ENCODE results near the gene ROGDI. TPM values are rescaled to one million over a fixed set of nuclear protein-coding genes. Genes with fewer than 3 reads are reported as not detected.

The ROGDI gene
- total and polyA plus RNA-seq, 9 of the 15 experiments (the other 6 are each of a cell fraction or from before 2014, with no cell fraction given) = 0.97 to 37.3 (median 16.5) TPM

DNA sequence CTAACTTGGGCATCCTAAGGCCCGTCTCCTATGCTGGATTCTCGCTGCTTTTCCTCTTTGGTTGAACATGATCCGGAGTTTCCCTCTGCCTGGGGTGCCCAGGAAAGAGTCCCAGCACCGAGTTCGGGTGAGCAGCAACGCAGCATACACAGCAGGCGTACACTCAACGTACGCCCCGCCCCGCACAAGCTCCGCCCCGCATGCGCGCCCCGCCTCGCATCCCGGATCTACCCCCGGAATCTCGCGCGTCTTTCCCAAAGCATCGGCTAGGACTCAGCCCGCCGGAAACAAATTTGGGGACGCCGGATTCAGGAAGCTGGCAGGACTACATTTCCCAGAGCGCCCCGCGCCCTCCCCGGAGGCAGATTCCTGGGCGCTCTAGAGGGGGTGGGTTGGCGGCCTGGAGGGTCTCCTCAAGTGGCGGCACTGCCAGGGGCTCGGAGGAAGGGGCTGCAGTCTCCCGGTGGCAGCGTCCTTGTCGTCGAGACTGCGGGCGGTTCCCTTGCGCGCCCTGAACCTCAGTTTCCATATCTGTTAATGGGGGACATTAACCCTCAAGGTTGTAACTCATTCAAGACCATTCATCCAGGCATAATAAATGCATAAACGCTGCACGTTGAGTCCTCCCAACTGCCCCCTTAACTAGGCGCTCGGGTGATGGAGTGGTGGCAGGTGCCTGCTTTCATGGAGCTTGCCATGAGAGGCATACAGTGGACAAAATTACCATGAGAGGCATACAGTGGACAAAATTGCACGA lies 33.7 kb downstream of the ROGDI start (continued):
- TF ChIP-seq, protein P1, sequence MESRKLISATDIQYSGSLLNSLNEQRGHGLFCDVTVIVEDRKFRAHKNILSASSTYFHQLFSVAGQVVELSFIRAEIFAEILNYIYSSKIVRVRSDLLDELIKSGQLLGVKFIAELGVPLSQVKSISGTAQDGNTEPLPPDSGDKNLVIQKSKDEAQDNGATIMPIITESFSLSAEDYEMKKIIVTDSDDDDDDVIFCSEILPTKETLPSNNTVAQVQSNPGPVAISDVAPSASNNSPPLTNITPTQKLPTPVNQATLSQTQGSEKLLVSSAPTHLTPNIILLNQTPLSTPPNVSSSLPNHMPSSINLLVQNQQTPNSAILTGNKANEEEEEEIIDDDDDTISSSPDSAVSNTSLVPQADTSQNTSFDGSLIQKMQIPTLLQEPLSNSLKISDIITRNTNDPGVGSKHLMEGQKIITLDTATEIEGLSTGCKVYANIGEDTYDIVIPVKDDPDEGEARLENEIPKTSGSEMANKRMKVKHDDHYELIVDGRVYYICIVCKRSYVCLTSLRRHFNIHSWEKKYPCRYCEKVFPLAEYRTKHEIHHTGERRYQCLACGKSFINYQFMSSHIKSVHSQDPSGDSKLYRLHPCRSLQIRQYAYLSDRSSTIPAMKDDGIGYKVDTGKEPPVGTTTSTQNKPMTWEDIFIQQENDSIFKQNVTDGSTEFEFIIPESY (CRISPR knock-in tag; IDR thresholded peaks at IDR 0.05) = no peak; the same call in 1 of the 2 replicates
- TF ChIP-seq, protein P2, sequence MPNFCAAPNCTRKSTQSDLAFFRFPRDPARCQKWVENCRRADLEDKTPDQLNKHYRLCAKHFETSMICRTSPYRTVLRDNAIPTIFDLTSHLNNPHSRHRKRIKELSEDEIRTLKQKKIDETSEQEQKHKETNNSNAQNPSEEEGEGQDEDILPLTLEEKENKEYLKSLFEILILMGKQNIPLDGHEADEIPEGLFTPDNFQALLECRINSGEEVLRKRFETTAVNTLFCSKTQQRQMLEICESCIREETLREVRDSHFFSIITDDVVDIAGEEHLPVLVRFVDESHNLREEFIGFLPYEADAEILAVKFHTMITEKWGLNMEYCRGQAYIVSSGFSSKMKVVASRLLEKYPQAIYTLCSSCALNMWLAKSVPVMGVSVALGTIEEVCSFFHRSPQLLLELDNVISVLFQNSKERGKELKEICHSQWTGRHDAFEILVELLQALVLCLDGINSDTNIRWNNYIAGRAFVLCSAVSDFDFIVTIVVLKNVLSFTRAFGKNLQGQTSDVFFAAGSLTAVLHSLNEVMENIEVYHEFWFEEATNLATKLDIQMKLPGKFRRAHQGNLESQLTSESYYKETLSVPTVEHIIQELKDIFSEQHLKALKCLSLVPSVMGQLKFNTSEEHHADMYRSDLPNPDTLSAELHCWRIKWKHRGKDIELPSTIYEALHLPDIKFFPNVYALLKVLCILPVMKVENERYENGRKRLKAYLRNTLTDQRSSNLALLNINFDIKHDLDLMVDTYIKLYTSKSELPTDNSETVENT (CRISPR knock-in tag; IDR thresholded peaks at IDR 0.05) = 0 out of 2 replicates have a peak, but pooled peaks have one; percentile 28

DNA sequence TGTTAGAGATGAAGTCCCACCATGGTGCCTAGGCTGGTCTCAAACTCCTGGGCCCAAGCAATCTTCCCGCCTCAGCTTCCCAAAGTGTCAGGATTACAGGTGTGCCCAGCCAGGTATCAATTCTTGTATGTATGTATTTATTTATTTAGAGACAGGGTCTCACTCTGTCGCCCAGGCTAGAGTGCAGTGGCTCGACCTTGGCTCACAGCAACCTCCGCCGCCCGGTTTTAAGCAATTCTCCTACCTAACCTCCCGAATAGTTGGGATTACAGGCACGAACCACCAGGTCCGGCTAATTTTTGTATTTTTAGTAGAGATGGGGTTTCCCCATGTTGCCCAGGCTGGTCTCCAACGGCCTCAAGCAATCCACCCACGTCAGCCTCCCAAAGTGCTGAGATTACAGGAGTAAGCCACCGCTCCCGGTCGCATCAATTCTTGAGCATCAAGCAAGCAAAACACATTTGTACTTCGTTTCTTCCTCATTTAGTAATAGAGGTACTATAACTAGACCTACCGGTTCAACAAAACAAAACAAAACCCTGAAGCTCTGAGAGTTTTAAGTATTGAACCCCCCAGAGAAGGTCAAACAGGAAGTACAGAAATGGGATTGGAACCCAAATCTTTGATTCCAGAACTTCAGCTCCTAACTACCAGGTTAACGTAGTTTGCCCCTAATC lies 34.4 kb downstream of the ROGDI start:
- DNase-seq (ENCODE audit: extremely low read depth in 1 of 4, low spot score in 3 of 4) = peak in 1 of 4 experiments; percentile 42
- WGBS (ENCODE audit: insufficient coverage, low coverage, missing lambda C conversion rate) = 29% methylated on average over 17 of the region's 17 CpGs
- Histone ChIP-seq H3K9me1 (ENCODE audit: control insufficient read depth, insufficient read depth, low read length) (no peaks in the 10 kb centered on the region), H3K9me3 (replicated peaks; ENCODE audit: control insufficient read depth, insufficient read depth, low read depth, low read length) (no peaks in the 10 kb centered on the region), H3K4me1 (replicated peaks in 1 of 2; ENCODE audit: control insufficient read depth in 2 of 2, insufficient read depth in 2 of 2, low read length in 2 of 2) (peaks cover 21 to 41% of the 10 kb centered on the region in 2 experiments), H3K4me2 (ENCODE audit: insufficient read depth, low read length) (peak overlapping the region; percentile 82), H3K27me3 (ENCODE audit: control insufficient read depth in 2 of 2, insufficient read depth in 2 of 2, low read length in 2 of 2) (no peaks in the 10 kb centered on the region), H3K79me2 (ENCODE audit: control insufficient read depth, insufficient read depth, low read length) (peaks cover 21% of the 10 kb centered on the region), H3K36me3 (ENCODE audit: control insufficient read depth, insufficient read depth, low read length) (peaks cover 21% of the 10 kb centered on the region; the same call in 2 of the 3 replicates), H3K4me3 (peak overlapping the region; percentile 40), H2AFZ (ENCODE audit: low read depth, low read length) (peak overlapping the region; percentile 91), H4K20me1 (replicated peaks; ENCODE audit: control insufficient read depth, insufficient read depth, low read length) (no peaks in the 10 kb centered on the region), H3K27ac (ENCODE audit: extremely low read depth, low read depth, low read length) (peak overlapping the region; percentile 64), H3K9ac (ENCODE audit: insufficient read depth in 1 of 2, low read depth in 2 of 2, low read length in 2 of 2) (peak overlapping the region; percentile 62 to 77; a peak in 3 of 4 replicates)
- intact Hi-C loops (cut with micrococcal nuclease) (loop anchor here (2.0 kb wide), 2 partner anchors 37 to 79 kb away; partner anchors contain the start of genes GLYR1 and UBN1), in situ Hi-C loops (cut with MboI) (no loop called here)
- no TSS peak for BruUV-seq (replicated peaks)
- FAIRE-seq = peak; percentile 57
- no peak for ATAC-seq
- POLR2A ChIA-PET = interaction anchor here (0.6 to 2.3 kb wide), 6 partner anchors 10 to 151 kb away, joined by 3 to 9 read pairs (median 4); partner anchors contain the start of genes ANKS3 and DNAAF8
- CTCF ChIA-PET (ENCODE audit: low intra/inter-chr PET ratio) = no interaction called here
- no peak for TF ChIP-seq RBBP5 (IDR thresholded peaks at IDR 0.05; ENCODE audit: borderline replicate concordance, insufficient read depth, low read length, poor library complexity, severe bottlenecking)
- TF ChIP-seq KDM1A (IDR thresholded peaks at IDR 0.05) = peak in 1 of 2 experiments; percentile 46; a peak in 1 of 4 replicates
- TF ChIP-seq, protein P3, sequence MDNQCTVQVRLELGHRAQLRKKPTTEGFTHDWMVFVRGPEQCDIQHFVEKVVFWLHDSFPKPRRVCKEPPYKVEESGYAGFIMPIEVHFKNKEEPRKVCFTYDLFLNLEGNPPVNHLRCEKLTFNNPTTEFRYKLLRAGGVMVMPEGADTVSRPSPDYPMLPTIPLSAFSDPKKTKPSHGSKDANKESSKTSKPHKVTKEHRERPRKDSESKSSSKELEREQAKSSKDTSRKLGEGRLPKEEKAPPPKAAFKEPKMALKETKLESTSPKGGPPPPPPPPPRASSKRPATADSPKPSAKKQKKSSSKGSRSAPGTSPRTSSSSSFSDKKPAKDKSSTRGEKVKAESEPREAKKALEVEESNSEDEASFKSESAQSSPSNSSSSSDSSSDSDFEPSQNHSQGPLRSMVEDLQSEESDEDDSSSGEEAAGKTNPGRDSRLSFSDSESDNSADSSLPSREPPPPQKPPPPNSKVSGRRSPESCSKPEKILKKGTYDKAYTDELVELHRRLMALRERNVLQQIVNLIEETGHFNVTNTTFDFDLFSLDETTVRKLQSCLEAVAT (IDR thresholded peaks at IDR 0.05) = peak in 1 of 2 experiments; percentile 28; a peak in 1 of 4 replicates
- TF ChIP-seq, protein P4, sequence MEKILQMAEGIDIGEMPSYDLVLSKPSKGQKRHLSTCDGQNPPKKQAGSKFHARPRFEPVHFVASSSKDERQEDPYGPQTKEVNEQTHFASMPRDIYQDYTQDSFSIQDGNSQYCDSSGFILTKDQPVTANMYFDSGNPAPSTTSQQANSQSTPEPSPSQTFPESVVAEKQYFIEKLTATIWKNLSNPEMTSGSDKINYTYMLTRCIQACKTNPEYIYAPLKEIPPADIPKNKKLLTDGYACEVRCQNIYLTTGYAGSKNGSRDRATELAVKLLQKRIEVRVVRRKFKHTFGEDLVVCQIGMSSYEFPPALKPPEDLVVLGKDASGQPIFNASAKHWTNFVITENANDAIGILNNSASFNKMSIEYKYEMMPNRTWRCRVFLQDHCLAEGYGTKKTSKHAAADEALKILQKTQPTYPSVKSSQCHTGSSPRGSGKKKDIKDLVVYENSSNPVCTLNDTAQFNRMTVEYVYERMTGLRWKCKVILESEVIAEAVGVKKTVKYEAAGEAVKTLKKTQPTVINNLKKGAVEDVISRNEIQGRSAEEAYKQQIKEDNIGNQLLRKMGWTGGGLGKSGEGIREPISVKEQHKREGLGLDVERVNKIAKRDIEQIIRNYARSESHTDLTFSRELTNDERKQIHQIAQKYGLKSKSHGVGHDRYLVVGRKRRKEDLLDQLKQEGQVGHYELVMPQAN (IDR thresholded peaks at IDR 0.05; ENCODE audit: borderline replicate concordance) = peak; percentile 28; the same call in 1 of the 2 replicates
- TF ChIP-seq BRD9 (IDR thresholded peaks at IDR 0.05; ENCODE audit: low read depth, partially characterized antibody) = peak; percentile 32
- no peak for TF ChIP-seq SRSF7 (optimal IDR thresholded peaks at IDR 0.05; ENCODE audit: low read depth, low read length)
- 0 out of 2 replicates have a peak, but pooled peaks have one; percentile 37 for TF ChIP-seq NBN (IDR thresholded peaks at IDR 0.05; ENCODE audit: low read depth)

Measured in K562 (cell line).